HepG2 (cell line): Measurements from ENCODE around the gene COL4A6. TPM values are rescaled to one million over a fixed set of nuclear protein-coding genes. Genes with fewer than 3 reads are reported as not detected.

Source experiments
- GTF3A ChIP-seq: sonication (generic); formaldehyde crosslinking; conservative IDR thresholded peaks from 2 replicates; pipeline ENCODE4 v1.4.0; 2020; ENCODE audit warnings: mild to moderate bottlenecking, missing genetic modification reagents
- NFKB2 ChIP-seq: sonication (generic); formaldehyde crosslinking; IDR thresholded peaks from 2 replicates; pipeline ENCODE4 v1.4.0; 2020; ENCODE audit warnings: missing genetic modification reagents, borderline replicate concordance
- SMAD9 ChIP-seq: sonication (generic); formaldehyde crosslinking; IDR thresholded peaks from 2 replicates; pipeline ENCODE4 v1.5.1; 2020; ENCODE audit warnings: mild to moderate bottlenecking, missing genetic modification reagents
- STAG1 ChIP-seq: sonication (generic); formaldehyde crosslinking; IDR thresholded peaks from 2 replicates; pipeline ENCODE4 v1.4.0; 2020; ENCODE audit warnings: missing genetic modification reagents
- TIGD3 ChIP-seq: sonication (generic); formaldehyde crosslinking; IDR thresholded peaks from 2 replicates; pipeline ENCODE4 v1.5.1; 2020; ENCODE audit warnings: mild to moderate bottlenecking, missing genetic modification reagents, borderline replicate concordance
- ZGPAT ChIP-seq: IDR thresholded peaks from 2 replicates; pipeline ENCODE4 v1.6.1; 2016; ENCODE audit warnings: mild to moderate bottlenecking
- ZHX2 ChIP-seq, 2 experiments: sonication (generic) in 1 of 2; formaldehyde crosslinking in 1 of 2; IDR thresholded peaks; 2 replicates each; pipeline versions ENCODE4 v1.6.1 to v1.9.0; 2014 to 2022; ENCODE audit warnings: antibody characterized with exemption in 1 of 2, borderline replicate concordance in 1 of 2, inconsistent platforms in 1 of 2, low read depth in 1 of 2, missing genetic modification reagents in 1 of 2
- ZNF18 ChIP-seq: sonication (generic); formaldehyde crosslinking; IDR thresholded peaks from 2 replicates; pipeline ENCODE4 v1.8.0; 2022; ENCODE audit warnings: mild to moderate bottlenecking, missing genetic modification reagents; ENCODE audit not compliant: insufficient replicate concordance
- ZNF234 ChIP-seq: sonication (generic); formaldehyde crosslinking; conservative IDR thresholded peaks from 2 replicates; pipeline ENCODE4 v1.5.1; 2020; ENCODE audit warnings: mild to moderate bottlenecking, missing genetic modification reagents
- ZNF280D ChIP-seq: sonication (generic); formaldehyde crosslinking; IDR thresholded peaks from 2 replicates; pipeline ENCODE4 v1.5.1; 2020; ENCODE audit warnings: mild to moderate bottlenecking, missing genetic modification reagents
- ZNF3 ChIP-seq: IDR thresholded peaks from 2 replicates; pipeline ENCODE4 v1.7.0; 2017; ENCODE audit warnings: inconsistent platforms
- ZNF335 ChIP-seq: sonication (generic); formaldehyde crosslinking; IDR thresholded peaks from 2 replicates; pipeline ENCODE4 v1.4.0; 2020; ENCODE audit warnings: missing genetic modification reagents
- ZSCAN29 ChIP-seq: sonication (generic); formaldehyde crosslinking; conservative IDR thresholded peaks from 2 replicates; pipeline ENCODE4 v1.4.0; 2020; ENCODE audit warnings: mild to moderate bottlenecking, missing genetic modification reagents
- polyA plus RNA-seq, 8 experiments: library from polyadenylated mRNA; depleted of rRNA in 3 of 8; stranded (reverse) in 7 of 8; unstranded in 1 of 8; fragments of >200 nt; fragmentation: Illumina TruSeq in 4 of 8; extraction: Trizol in 4 of 8; gene quantifications; 2 replicates each; pipeline versions ENCODE4 v1.2.1 to v1.2.3, GENCODE V29; 2011 to 2016; ENCODE audit warnings: low read depth in 4 of 8, missing spikeins in 1 of 8, mixed read lengths in 1 of 8; ENCODE audit not compliant: insufficient read depth in 1 of 8
- total RNA-seq, 5 experiments: library from RNA; depleted of rRNA; stranded (reverse); fragments of >200 nt; fragmentation: Illumina TruSeq; extraction: Trizol; gene quantifications; 2 replicates each; pipeline ENCODE4 v1.2.3, GENCODE V29; 2016; ENCODE audit warnings: low read depth in 1 of 5

Gene COL4A6
- total and polyA plus RNA-seq, 2 of the 13 experiments (the other 11 are each of a cell fraction or from before 2014, with no cell fraction given) = 4.5 to 8.2 TPM

GRCh38 chrX:108419401-108419800, 18.8 kb downstream of the COL4A6 start (continued):
- no peak for TF ChIP-seq ZHX2 (IDR thresholded peaks at IDR 0.05; ENCODE audit: low read depth)
- no peak for TF ChIP-seq ZHX2 (CRISPR knock-in tag; IDR thresholded peaks at IDR 0.05; ENCODE audit: borderline replicate concordance)
- TF ChIP-seq NFKB2 = no peak
- TF ChIP-seq GTF3A (CRISPR knock-in tag) = no peak
- no peak for TF ChIP-seq SMAD9 (CRISPR knock-in tag)
- TF ChIP-seq TIGD3 (CRISPR knock-in tag) = no peak
- TF ChIP-seq ZNF335 = no peak
- TF ChIP-seq ZGPAT (CRISPR knock-in tag) = no peak
- TF ChIP-seq STAG1 (CRISPR knock-in tag) = no peak
- no peak for TF ChIP-seq ZNF234 (CRISPR knock-in tag)
- TF ChIP-seq ZNF280D (CRISPR knock-in tag) = no peak
- no peak for TF ChIP-seq ZNF18 (CRISPR knock-in tag)
- TF ChIP-seq ZNF3 = no peak
- no peak for TF ChIP-seq ZSCAN29
